Astrocyte of the spinal cord (primary cell): ENCODE data around the gene PAPSS2.

Source experiments
- DNase-seq: peaks from one replicate; pipeline ENCODE4 v3.0.0; 2011; ENCODE audit warnings: low read depth, low spot score
- H3K4me3 ChIP-seq: 2 replicates; pipeline ENCODE4 v1.5.1; 2011; ENCODE audit warnings: low read depth, mild to moderate bottlenecking, low read length, moderate library complexity
- in situ Hi-C: cut with HindIII; loops from 2 replicates; pipeline ENCODE4 v1.10.0; 2017; ENCODE audit warnings: low sequenced_read_pairs
- TF ChIP-seq, protein P1 (sequence below): IDR thresholded peaks from 2 replicates; pipeline ENCODE4 v1.5.1; 2012; ENCODE audit warnings: low read depth, mild to moderate bottlenecking, low read length, inconsistent platforms

The PAPSS2 gene

GRCh38 chr10:87650838-87651589 lies 8.7 kb upstream of the PAPSS2 start:
- in situ Hi-C loops, result no loop called here
- H3K4me3 ChIP-seq, result no peak overlapping the region
- TF ChIP-seq, protein P1, sequence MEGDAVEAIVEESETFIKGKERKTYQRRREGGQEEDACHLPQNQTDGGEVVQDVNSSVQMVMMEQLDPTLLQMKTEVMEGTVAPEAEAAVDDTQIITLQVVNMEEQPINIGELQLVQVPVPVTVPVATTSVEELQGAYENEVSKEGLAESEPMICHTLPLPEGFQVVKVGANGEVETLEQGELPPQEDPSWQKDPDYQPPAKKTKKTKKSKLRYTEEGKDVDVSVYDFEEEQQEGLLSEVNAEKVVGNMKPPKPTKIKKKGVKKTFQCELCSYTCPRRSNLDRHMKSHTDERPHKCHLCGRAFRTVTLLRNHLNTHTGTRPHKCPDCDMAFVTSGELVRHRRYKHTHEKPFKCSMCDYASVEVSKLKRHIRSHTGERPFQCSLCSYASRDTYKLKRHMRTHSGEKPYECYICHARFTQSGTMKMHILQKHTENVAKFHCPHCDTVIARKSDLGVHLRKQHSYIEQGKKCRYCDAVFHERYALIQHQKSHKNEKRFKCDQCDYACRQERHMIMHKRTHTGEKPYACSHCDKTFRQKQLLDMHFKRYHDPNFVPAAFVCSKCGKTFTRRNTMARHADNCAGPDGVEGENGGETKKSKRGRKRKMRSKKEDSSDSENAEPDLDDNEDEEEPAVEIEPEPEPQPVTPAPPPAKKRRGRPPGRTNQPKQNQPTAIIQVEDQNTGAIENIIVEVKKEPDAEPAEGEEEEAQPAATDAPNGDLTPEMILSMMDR, result no peak
- DNase-seq, result no peak

GRCh38 chr10:87651801-87652200 lies 7.9 kb upstream of the PAPSS2 start:
- DNase-seq, result no peak
- in situ Hi-C loops, result no loop called here
- H3K4me3 ChIP-seq, result no peak overlapping the region
- TF ChIP-seq, protein P1, result no peak

DNA sequence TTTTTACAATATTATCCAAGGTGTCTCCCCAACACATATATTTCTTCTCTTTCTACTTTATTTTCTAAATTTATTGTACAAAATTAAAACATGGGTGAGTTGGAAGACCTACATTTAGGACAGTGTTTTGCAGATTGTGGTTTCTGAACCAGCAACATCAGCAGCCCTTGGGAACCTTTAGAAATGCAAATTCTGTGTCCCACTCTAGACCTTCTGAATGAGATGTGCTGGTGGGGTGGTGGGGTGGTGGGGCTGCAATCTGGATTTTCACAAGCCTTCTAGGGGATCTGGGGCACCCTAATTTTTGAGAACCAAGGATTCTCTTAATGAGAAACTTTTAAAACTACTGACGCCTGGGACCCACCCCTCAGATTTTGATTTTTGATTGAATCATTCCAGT lies 7.4 kb upstream of the PAPSS2 start:
- TF ChIP-seq, protein P1, result no peak

DNA sequence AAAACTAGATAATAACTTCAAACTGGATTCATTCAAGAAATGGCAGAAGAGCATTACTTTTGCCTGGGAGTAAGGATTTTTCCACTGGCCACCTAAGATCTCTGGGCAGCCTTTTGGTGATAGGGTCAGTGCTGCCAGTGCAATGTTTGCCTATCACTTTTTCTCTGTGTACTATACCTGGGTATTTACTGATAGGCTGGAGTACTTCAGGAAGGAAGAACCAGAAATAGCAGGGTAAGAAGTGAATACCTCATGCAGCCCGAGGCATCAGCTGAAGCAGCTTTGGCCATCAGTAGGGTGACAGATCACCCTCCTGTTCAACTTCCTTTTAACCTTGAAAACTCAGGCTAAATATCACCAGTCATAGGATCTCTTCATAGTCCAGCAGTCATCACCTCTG lies 5.5 kb upstream of the PAPSS2 start:
- H3K4me3 ChIP-seq, result no peak overlapping the region
- TF ChIP-seq, protein P1, result no peak
- no peak for DNase-seq
- in situ Hi-C loops, result no loop called here

More for the DNA sequence above, 7.4 kb upstream of the PAPSS2 start:
- DNase-seq, result no peak
- no peak overlapping the region for H3K4me3 ChIP-seq
- in situ Hi-C loops, result no loop called here

DNA sequence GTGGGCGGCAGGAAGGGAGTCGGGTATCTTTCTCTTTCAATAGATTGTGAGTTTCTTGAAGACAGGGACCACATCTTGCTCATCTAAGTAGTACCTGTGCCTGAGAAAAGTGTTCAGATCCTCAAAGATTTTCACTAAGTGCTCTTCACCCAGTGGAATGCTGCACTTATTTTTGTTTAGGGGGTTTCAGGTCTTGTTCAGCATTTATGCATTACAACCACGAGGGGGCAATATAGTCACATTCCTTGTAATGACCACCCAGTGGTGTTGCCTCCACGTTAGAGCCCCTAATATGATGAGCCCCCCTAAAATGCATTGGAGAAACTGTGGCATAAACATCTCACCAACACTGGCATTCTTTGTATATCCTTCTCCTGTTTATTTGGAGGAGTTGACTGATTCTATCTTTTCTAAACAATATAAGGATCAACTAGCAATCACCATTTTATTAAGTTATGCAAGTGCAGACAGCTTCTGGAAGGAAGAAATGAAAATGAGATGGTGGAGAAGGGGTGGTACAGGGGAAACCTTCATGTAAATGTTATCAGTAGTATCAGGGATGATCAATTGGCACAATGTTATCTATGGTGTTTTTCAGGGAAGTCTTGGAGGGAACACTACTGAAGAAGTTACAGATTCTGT lies 3.1 kb upstream of the PAPSS2 start:
- DNase-seq, result peak; percentile 61
- in situ Hi-C loops, result no loop called here
- no peak overlapping the region for H3K4me3 ChIP-seq
- TF ChIP-seq, protein P1, result peak; percentile 70

DNA sequence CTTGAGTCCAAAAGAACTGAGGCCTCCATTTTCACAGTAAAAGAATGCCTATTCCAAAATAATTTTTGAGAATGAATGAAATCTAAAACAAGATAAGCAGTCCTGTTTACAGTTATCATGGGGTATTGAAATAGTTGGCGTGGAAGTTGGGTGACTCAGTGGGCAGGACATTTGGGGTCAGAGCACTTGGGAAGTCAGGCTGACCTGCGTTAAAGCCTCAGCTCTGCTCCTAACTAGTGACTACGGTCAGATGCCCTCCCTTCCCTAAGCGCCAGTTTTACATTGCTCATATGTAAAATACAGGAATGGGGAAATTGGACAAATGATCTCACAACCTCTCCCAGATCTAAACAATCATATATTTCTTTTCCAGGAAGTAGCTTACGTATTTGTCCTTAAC lies 2.3 kb upstream of the PAPSS2 start:
- in situ Hi-C loops, result no loop called here
- no peak overlapping the region for H3K4me3 ChIP-seq
- TF ChIP-seq, protein P1, result no peak
- peak; percentile 26 for DNase-seq
